ENCODE results near the gene RBP5.
A peak's percentile ranks its signal among the peaks of the same experiment; 100 is the strongest.

The RBP5 gene

DNA sequence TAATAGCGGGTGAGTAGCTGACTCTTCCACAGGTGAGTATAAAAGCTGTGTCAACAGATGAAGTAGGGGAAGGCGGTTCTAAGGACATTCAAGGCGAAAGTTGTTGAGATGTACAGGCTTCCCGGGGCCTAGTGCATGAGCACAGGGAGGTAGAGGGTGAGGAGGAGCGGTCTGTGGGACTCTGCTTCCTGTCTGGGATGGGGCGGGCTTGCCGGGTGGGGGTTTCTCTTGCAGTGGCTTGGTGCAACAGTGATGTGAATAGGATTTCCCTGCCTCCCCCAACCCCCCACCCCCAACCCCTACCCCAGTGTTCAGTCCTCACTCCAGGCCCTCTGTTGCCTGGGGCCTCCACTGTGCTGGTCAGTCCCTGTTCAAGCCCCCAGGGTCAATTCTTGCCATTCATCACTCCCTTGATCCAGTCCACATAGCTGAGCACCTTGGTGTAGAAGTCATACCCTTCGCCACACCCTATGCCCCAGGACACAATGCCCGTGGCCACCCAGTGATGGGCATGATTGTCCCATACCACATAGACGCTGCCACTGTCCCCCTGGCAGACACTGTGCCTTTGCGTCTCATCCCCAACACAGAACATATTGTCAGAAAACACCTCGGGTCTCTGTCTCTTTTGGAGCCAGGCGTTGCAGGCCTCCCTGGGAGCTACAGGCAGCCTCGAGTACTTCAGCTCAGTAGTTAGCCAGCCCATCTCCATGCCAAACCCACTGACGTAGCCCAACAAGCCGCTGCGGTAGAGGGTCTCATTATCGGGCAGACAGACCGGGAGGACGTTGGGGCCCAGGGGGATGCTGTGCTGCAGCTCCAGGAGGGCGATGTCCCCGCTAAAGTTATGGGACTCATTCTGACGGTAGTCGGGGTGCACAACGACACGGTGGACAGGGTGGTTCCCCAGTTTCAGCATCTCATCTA is 32.4 kb downstream of the RBP5 start:
- H3K9me3 ChIP-seq (ENCODE audit: insufficient read depth, low read length), result no peaks in the 10 kb centered on the region

GRCh38 chr12:7093892-7094291 is 34.8 kb downstream of the RBP5 start:
- Histone ChIP-seq H3K27ac (ENCODE audit: low read length) (no peak overlapping the region), H3K36me3 (replicated peaks; ENCODE audit: low read depth, low read length) (no peaks in the 10 kb centered on the region), H3K9me3 (ENCODE audit: insufficient read depth, low read length) (no peaks in the 10 kb centered on the region), H3K4me1 (ENCODE audit: low read length) (no peaks in the 10 kb centered on the region), H4K20me1 (ENCODE audit: insufficient read depth, low read length) (no peaks in the 10 kb centered on the region), H3K79me2 (ENCODE audit: low read length) (no peaks in the 10 kb centered on the region), H3K4me2 (ENCODE audit: low read length) (no peak overlapping the region), H3K4me3 (ENCODE audit: low read length) (no peak overlapping the region), H2AFZ (ENCODE audit: low read depth, low read length) (no peak overlapping the region), H3K9ac (ENCODE audit: low read length) (no peak overlapping the region), H3K27me3 (ENCODE audit: low read depth, low read length) (no peaks in the 10 kb centered on the region)
- TF ChIP-seq CTCF (IDR thresholded peaks at IDR 0.05; ENCODE audit: low read depth, low read length) (no peak), EZH2phosphoT487 (IDR thresholded peaks at IDR 0.05; ENCODE audit: low read depth) (no peak)

More for the DNA sequence above, 32.4 kb downstream of the RBP5 start:
- Histone ChIP-seq H3K4me1 (ENCODE audit: low read length) (no peaks in the 10 kb centered on the region), H3K79me2 (ENCODE audit: low read length) (no peaks in the 10 kb centered on the region), H4K20me1 (ENCODE audit: insufficient read depth, low read length) (no peaks in the 10 kb centered on the region), H2AFZ (ENCODE audit: low read depth, low read length) (no peak overlapping the region), H3K27me3 (ENCODE audit: low read depth, low read length) (no peaks in the 10 kb centered on the region), H3K27ac (ENCODE audit: low read length) (no peak overlapping the region), H3K36me3 (replicated peaks; ENCODE audit: low read depth, low read length) (no peaks in the 10 kb centered on the region), H3K9ac (ENCODE audit: low read length) (no peak overlapping the region), H3K4me3 (ENCODE audit: low read length) (no peak overlapping the region), H3K4me2 (ENCODE audit: low read length) (no peak overlapping the region)
- TF ChIP-seq EZH2phosphoT487 (IDR thresholded peaks at IDR 0.05; ENCODE audit: low read depth) (no peak), CTCF (IDR thresholded peaks at IDR 0.05; ENCODE audit: low read depth, low read length) (no peak)

- Histone ChIP-seq H3K27ac (ENCODE audit: low read length) (no peak overlapping the region), H2AFZ (ENCODE audit: low read depth, low read length) (no peak overlapping the region), H3K36me3 (replicated peaks; ENCODE audit: low read depth, low read length) (no peaks in the 10 kb centered on the region), H3K4me1 (ENCODE audit: low read length) (no peaks in the 10 kb centered on the region), H3K27me3 (ENCODE audit: low read depth, low read length) (no peaks in the 10 kb centered on the region), H3K4me3 (ENCODE audit: low read length) (no peak overlapping the region), H3K9ac (ENCODE audit: low read length) (no peak overlapping the region), H3K79me2 (ENCODE audit: low read length) (no peaks in the 10 kb centered on the region), H3K9me3 (ENCODE audit: insufficient read depth, low read length) (no peaks in the 10 kb centered on the region), H4K20me1 (ENCODE audit: insufficient read depth, low read length) (no peaks in the 10 kb centered on the region), H3K4me2 (ENCODE audit: low read length) (no peak overlapping the region)
- TF ChIP-seq CTCF (IDR thresholded peaks at IDR 0.05; ENCODE audit: low read depth, low read length), result no peak
Observed at GRCh38 chr12:7093486-7093885, 35.2 kb downstream of the RBP5 start.

GRCh38 chr12:7092986-7093460 is 35.7 kb downstream of the RBP5 start:
- H3K27me3 ChIP-seq (ENCODE audit: low read depth, low read length), result no peaks in the 10 kb centered on the region
- no peaks in the 10 kb centered on the region for H3K9me3 ChIP-seq (ENCODE audit: insufficient read depth, low read length)
- H3K79me2 ChIP-seq (ENCODE audit: low read length), result no peaks in the 10 kb centered on the region
- no peak overlapping the region for H3K27ac ChIP-seq (ENCODE audit: low read length)
- H3K4me2 ChIP-seq (ENCODE audit: low read length), result no peak overlapping the region
- no peaks in the 10 kb centered on the region for H4K20me1 ChIP-seq (ENCODE audit: insufficient read depth, low read length)
- H3K4me1 ChIP-seq (ENCODE audit: low read length), result no peaks in the 10 kb centered on the region
- H3K9ac ChIP-seq (ENCODE audit: low read length), result no peak overlapping the region
- H2AFZ ChIP-seq (ENCODE audit: low read depth, low read length), result peak overlapping the region; percentile 73; the same call in 1 of the 2 replicates
- no peak for TF ChIP-seq CTCF (IDR thresholded peaks at IDR 0.05; ENCODE audit: low read depth, low read length)
- no peak for TF ChIP-seq EZH2phosphoT487 (IDR thresholded peaks at IDR 0.05; ENCODE audit: low read depth)
- no peaks in the 10 kb centered on the region for H3K36me3 ChIP-seq (replicated peaks; ENCODE audit: low read depth, low read length)
- H3K4me3 ChIP-seq (ENCODE audit: low read length), result no peak overlapping the region
